Measurements from ENCODE around the gene NTM. TPM values are rescaled to one million over a fixed set of nuclear protein-coding genes. Genes with fewer than 3 reads are reported as not detected.

NTM gene
- total RNA-seq, 1 experiment from 2014 or later = 9.9 TPM

- Histone ChIP-seq H4K91ac (ENCODE audit: insufficient read length, low read depth, low read length) (no peak overlapping the region), H2BK20ac (ENCODE audit: low read depth, low read length, poor library complexity, severe bottlenecking) (no peak overlapping the region), H3K56ac (ENCODE audit: insufficient read length, low read depth, low read length) (no peak overlapping the region), H3K4me1 (ENCODE audit: insufficient read depth, low read length) (no peaks in the 10 kb centered on the region), H3K27me3 (ENCODE audit: insufficient read depth, low read length) (no peaks in the 10 kb centered on the region), H2AK5ac (ENCODE audit: insufficient read length, low read length) (no peak overlapping the region), H3K14ac (ENCODE audit: insufficient read depth, low read length) (no peak overlapping the region), H3K27ac (ENCODE audit: insufficient read length, low read depth, low read length) (no peak overlapping the region), H3K79me1 (ENCODE audit: insufficient read depth, low read depth, low read length, poor library complexity, severe bottlenecking) (no peaks in the 10 kb centered on the region), H3K4ac (ENCODE audit: low read depth, low read length) (no peak overlapping the region), H4K8ac (replicated peaks; ENCODE audit: insufficient read length, low read depth, low read length) (no peak overlapping the region), H3K9ac (ENCODE audit: extremely low read depth, insufficient read length, low read length) (no peak overlapping the region), H2BK15ac (ENCODE audit: low read depth, low read length) (no peak overlapping the region), H2BK120ac (ENCODE audit: low read depth, low read length, poor library complexity, severe bottlenecking) (no peak overlapping the region), H3T11ph (ENCODE audit: low read length) (no peak overlapping the region), H3K23ac (ENCODE audit: insufficient read length, low read depth, low read length) (no peak overlapping the region), H2AFZ (ENCODE audit: low read length) (no peak overlapping the region), H2BK5ac (ENCODE audit: insufficient read length, low read length) (no peak overlapping the region), H2BK12ac (ENCODE audit: insufficient read length, low read depth, low read length) (no peak overlapping the region), H3K18ac (ENCODE audit: insufficient read length, low read depth, low read length) (no peak overlapping the region), H3K79me2 (ENCODE audit: insufficient read depth, low read length) (no peaks in the 10 kb centered on the region), H3K4me2 (ENCODE audit: insufficient read depth, insufficient read length, low read length) (no peak overlapping the region), H4K5ac (ENCODE audit: insufficient read length, low read depth, low read length) (no peak overlapping the region), H4K20me1 (ENCODE audit: control insufficient read depth, insufficient read depth, insufficient read length) (no peaks in the 10 kb centered on the region), H3K9me3 (ENCODE audit: control insufficient read depth, low read depth, low read length) (no peaks in the 10 kb centered on the region), H3K23me2 (ENCODE audit: insufficient read length, low read depth, low read length, poor library complexity, severe bottlenecking) (no peaks in the 10 kb centered on the region)
- TF ChIP-seq, protein P1, sequence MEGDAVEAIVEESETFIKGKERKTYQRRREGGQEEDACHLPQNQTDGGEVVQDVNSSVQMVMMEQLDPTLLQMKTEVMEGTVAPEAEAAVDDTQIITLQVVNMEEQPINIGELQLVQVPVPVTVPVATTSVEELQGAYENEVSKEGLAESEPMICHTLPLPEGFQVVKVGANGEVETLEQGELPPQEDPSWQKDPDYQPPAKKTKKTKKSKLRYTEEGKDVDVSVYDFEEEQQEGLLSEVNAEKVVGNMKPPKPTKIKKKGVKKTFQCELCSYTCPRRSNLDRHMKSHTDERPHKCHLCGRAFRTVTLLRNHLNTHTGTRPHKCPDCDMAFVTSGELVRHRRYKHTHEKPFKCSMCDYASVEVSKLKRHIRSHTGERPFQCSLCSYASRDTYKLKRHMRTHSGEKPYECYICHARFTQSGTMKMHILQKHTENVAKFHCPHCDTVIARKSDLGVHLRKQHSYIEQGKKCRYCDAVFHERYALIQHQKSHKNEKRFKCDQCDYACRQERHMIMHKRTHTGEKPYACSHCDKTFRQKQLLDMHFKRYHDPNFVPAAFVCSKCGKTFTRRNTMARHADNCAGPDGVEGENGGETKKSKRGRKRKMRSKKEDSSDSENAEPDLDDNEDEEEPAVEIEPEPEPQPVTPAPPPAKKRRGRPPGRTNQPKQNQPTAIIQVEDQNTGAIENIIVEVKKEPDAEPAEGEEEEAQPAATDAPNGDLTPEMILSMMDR (conservative IDR thresholded peaks at IDR 0.05) = no peak
- Mint-ChIP-seq H3K4me3 (no peak overlapping the region), H3K27ac (no peak overlapping the region), H3K4me1 (peaks cover 7% of the 10 kb centered on the region in 2 experiments), H3K27me3 (ENCODE audit: low read depth) (peaks cover 4% of the 10 kb centered on the region), H3K9me3 (no peaks in the 10 kb centered on the region), H3K36me3 (ENCODE audit: insufficient read depth in 1 of 3, low read depth in 3 of 3) (no peaks in the 10 kb centered on the region)
- DNase-seq = no peak
- no CpG with 5 or more reads among the region's 7 CpGs for WGBS (ENCODE audit: extremely low coverage, insufficient read length, low lambda C conversion rate)
Measured at GRCh38 chr11:131572423-131572822, 202.0 kb downstream of the NTM start.
